HG03159 (cell line): ENCODE data around the gene PID1.

Experiments
- ATAC-seq: cut with Tn5 transposase; IDR thresholded peaks from one replicate; pipeline ENCODE4 v1.9.1; 2021; ENCODE audit warnings: mild to moderate bottlenecking, moderate library complexity; ENCODE audit not compliant: unreplicated experiment

PID1 gene, protein sequence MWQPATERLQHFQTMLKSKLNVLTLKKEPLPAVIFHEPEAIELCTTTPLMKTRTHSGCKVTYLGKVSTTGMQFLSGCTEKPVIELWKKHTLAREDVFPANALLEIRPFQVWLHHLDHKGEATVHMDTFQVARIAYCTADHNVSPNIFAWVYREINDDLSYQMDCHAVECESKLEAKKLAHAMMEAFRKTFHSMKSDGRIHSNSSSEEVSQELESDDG

DNA sequence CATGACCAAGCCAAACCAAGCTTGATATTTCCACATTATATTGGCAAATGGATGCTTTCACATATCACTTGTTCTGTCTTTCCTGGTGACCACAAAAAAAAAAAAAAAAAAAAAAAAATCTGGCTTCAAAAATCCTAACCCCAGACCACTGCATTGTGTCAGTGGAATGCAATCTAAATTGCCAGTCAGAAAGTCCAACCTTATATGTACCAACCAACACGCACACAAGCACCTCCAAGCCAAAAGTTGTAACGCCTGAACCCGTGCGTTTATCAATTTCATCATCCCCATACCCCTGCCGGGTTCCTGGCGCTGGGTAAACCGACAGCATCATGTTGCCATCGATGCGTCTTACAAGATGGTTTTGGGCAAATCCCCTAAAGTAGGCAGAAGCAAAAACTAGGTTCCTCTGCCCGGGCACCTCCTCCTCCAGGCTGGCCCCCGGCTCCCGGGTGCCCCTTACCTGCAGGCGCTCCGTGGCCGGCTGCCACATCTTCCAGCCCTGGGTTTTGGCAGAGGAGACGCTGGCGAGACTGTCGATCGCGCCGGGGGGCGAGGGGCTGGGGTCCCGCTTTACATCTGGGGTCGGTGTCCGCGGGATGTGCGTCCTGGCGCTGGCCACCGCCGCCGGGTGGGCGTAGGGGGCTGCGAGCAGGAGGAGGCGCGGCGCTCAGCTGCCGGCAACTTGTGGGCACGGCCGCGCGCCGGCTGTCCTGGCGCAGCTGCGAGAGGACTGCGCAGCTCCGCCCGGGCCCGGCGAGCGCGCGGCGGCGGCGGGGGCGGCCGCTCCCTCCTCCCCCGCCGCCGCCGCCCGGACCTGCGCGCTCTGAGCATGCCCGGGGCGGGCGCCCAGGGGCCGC is at the start of gene PID1:
Gene PID1, minus strand, starts transcription at position 737 of the 860 bp plus-strand sequence. Its CDS starts 244 bp downstream, at position 493.
- no peak for ATAC-seq

DNA sequence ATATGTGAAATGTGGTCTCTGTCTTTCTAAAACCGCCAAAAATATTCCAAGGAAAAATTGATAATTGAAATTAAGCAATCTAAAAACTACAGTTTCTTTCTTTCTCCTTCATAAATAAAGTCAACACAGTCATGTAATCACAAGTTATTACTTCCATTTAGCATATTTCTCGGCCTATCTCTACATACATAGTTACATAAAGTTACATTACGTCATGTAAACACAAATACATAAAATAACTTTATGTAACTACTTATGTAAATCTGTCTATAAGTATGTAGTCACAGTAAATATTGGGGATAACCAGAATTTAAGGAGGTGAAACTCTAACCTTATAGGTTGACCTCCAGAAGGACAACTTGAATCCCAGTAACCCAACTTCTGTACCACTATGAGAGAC is 48.5 kb upstream of the PID1 start:
- ATAC-seq = no peak

DNA sequence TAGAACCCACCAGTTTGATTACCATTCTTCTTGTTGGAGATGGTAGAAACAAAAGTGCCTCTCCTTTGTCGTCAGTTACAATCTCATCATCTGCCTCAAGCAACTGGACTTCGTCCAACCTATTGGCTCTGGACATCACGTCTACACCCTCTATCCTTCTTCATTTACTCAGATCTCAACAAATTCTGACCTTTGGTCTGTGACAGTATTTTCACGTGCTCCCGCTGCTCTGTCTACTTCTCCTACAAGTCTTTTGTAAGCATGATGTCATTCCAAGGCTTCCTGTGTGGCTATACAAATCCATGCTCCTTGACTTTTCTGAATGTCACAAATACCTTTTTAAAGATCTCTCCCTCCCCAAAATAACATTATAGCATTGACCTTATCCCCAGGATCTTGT is 43.0 kb upstream of the PID1 start:
- ATAC-seq = no peak

DNA sequence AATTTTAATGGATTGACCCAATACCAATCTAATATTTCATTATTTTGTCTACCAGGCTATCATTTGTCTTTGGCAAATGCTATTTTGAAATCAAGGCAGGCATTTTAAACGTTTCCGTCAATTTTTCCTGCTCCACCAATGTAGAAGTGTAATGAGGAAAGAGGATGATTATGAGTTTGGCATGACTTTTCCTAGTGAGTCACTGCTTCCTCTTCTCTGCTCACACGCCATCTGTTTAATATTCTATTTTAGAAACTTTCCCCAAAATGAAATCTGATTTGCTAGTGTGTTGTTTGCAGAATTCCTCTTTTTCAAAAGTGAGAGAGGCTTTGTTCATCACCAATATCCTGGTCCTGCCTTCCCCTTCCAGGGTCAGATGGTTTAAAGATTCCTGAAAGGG is 42.5 kb upstream of the PID1 start:
- ATAC-seq = no peak

DNA sequence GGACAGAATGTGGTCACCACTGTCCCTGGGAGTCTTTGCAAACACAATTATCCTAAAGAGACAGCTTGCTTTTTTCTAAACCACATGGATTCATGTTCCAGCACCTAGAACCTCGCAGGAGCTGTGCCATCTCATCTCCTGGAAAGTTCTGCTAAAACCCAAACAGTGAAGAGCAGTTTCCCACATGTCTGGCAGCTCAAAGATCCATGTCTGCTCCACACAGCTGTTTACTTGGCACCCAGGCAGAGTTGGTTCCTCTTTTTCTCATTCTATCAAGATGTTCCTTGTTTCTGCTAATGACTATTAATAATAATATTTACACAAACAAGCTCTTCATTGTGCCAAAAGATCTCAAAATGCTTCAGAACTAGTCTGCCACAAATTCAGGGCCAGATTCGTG is 30.1 kb upstream of the PID1 start:
- no peak for ATAC-seq

DNA sequence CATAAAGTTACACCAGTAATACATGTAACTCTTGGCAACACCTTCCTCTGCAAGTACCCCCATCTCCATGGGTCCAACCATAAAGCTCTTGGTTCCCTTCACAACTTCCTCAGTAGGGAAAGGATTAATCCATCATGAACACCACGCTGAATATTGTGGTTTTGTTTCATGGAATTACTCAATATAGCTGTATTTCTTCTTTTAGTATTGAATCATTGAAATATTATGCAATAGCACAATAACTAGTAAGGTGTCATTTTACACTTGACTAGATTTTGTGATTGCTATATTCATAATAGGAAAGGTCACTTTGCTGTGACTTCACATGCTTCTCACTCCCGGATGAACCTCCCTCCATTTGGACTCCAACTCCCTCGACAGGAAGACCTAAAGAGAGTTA is 29.7 kb upstream of the PID1 start:
- no peak for ATAC-seq

DNA sequence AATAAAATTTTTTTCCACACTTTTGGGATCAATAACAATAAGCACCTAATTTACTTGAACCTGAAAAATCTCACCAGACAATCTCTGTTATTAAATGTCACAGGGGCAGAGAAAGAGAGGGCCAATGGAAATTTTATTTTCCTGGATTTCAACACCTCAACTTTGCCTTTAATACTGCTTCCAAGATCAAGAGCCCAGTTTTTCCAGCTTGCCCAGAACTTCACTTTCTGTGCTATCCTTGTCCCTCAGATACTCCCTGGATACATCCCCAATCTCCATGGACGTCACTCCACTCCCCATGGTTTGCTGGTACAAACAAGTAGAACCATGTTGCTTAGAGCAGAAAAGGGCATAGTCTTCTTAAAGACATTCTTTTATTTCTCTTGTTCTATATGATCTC is 29.3 kb upstream of the PID1 start:
- no peak for ATAC-seq

DNA sequence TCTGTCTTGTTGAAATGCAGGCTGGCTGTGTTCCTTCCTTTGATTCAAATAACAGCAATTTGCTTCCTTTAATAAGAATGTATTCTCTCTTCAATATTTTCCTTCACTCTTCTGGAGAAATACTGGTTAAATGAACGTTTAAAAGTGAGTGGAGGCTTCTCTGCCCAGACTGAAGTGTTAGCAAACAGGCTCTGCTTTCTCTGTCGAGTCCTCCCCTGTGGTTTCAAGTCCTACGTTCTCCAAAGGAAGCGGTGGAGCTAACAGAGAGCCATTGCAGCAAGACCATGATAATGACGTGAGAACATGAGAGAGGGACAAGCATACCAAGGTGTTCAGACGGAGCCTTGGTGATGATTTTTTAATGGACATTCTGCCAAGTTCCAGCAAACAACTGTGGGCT is 26.2 kb upstream of the PID1 start:
- peak; percentile 56 for ATAC-seq

DNA sequence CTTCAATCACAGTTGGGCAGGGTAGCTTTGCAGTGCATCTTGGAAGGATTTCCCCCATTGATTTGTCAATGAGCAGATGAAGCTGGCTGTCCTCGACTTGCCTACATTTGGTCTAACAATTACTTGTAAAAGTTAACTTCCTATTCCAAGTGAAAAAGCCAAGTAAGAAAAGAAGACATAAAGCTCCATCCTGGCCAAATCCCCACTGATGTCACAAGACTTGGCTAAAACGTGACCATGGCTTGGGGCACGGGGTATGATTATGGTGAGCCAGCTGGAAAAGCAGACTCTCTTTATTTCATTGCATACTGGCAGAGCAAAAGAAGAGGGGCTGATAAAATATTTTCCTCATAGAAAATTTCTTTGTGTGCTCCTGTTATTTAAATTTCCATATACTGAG is 25.4 kb upstream of the PID1 start:
- no peak for ATAC-seq

DNA sequence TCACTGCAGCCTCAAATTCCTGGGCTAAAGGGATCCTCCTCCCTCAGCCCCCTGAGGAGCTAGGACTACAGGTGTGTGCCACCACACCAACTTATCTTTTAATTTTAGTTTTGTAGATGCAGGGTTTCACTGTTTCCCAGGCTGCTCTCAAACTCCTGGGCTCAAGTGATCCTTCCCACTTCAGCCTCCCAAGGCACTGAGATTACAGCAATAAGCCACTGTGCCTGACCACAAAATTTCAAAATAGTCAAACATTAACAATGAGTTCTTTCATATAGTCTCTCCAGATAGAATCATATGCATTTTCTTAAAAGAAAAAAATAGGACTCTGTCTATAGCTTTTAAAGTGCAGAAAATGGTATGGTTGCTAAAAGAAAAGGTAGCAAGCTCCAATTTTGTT is 24.9 kb upstream of the PID1 start:
- ATAC-seq = no peak

DNA sequence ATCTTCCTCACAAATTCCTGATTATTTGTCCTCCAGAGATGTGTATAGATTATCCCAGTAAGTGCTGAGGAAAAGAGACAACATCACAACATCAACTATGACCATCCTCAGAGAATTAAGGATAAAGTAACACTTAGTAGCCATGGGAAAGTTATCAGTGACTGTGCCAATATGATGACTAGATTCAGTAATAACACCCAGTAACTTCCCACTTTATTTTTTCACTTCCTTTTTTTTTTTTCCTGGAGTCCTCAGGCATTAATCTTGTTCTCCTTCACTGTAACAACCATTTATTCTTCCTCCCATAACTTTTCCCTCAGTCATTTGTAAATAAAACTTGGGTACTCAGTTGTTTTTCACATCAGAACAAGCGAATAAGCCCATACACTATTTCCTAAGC is 16.7 kb upstream of the PID1 start:
- ATAC-seq = no peak

DNA sequence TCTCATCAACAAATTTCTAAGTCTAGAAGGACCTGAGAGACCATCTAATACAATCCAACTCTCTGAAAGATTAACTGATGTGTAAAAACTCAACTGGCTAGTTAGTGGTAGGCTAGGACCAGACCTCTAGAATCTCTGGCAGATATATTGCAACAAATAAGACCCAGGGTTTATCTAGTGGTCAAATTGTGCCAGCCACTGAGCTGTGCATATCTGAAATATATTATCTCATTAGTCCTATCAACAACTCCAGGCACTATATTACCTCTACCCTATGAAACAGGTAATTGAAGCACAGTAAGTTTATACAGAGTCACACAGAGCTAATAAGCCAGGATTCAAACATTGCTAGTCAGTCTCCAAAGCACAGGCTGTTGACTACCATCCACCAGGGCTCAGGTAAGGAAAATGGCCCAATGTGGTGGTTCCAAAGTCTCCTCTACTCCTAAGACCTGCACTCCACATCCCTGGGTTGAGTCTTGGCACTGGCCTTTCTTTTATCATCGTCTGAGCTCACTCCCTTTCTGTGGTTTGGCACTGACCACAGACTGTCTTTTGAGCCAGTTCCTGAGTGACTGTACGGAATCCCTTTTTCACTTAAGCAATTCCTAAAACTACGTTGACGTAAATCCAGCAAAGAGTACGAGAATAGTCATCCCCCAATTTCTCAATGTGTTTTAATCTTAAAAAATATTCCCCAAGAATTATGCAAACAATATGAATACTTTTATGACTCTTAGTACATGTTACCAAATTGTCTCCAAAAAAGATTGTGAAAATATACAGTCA is 11.9 kb upstream of the PID1 start:
- no peak for ATAC-seq

DNA sequence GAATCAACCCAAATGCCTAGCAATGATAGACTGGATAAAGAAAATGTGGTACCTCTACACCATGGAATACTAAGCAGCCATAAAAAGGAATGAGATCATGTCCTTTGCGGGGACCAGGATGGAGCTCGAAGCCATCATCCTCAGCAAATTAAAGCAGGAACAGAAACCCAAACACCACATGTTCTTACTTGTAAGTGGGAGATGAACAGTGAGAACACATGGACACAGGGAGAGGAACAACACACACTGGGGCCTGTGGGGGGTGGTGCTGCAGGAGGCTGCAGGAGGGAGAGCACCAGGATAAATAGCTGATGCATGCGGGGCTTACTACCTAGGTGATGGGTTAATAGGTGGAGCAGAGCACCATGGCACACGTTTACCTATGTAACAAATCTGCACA is 8.4 kb upstream of the PID1 start:
- no peak for ATAC-seq

DNA sequence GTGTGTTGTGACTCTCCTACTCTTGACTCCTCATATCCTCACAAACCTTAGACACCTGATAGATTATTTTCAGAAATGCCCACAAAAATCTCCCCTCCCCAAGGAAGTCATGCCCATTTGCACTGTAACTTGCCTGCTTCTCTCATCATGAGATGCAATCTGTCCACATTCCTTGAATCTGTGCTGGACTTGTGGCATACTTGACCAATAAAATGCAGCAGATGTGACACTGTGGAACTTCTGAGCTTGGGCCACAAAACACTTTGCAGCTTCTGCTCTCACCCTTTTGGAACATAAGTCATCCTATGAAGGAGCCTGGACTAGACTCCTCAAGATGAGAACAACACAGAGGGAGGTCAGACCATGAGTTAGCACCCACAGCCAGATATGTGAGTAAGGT is 4.4 kb upstream of the PID1 start:
- no peak for ATAC-seq

DNA sequence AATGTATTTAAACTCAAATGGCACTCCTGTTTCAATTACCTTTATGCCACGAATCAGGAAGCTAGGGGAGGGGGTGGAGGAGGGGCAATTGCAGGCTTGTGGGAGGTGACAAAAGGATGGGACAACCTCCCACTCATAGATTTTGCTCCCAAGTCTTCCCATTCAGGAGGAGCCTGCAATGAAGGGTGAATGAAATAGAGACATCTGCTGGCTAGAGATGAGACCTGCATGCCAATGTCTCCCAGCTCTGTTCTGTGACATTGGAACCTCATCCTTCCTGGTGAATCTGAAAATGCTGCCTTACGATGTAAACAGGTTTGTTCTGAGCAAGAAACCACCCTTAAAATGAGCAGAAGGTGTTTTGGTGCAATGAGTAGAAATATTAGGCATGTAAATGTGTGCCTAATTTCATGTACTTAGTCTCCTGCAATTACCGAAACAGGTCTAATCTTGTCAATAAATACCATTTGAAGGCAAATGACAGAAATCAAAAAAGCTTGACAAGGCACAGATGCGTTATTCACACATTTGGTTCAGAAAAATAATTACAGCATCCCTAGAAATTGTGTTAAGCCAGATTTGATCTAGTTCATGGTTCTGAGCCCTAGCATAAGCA is 2.7 kb upstream of the PID1 start:
- ATAC-seq = peak; percentile 69

DNA sequence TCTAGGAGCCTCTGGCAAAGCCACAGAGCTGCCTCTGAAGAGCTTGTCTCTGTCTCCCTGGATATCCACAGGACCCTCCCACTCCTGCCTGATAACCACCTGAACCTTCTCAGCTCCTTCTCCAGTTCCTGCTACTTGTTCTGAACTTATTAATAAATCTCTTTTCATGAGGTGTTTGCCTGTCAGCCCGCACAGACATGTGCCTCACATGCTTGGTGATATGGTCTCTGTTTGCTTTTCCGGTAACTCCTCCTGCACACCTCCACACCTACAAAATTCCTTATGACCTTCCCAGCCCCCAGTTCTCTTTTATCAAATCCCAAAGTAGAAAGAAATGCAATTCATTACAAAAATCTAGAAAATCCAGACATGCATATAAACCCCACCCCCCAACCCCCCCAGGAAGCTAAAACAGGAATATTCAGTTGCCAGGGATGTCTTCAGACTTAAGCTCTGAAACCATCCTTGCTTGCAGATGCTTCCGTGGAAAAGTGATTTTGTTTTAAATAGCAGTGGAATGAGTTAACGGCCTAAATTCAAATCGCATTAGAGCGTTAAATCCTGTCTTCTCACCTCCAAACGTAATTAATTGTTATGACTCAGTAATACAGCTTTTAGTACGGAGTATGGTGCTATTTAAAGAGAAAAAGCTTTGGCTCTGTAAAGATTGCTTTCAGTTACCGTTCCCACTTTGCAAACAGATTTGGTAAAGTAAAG is 2.1 kb upstream of the PID1 start:
- ATAC-seq = no peak

DNA sequence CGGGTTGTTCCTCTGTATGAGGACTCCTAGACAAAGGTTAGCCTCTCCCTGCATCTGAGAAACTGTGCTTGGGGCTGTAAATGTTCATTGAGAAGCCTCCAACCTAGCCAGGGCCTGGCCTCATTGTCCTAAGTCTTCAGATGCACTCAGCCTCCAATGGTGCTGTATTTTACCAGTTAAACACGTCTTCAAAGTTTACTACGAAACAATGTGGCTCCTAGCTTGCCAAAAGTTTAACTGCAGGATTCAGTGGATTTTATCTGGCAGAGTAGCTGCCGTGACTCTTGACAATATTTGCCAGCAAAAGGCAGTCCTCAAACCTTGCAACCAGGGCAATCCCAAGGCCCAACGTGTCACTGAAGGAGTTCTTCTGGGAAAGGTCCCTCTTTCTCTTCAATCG is 1.1 kb downstream of the PID1 start:
- ATAC-seq = no peak

DNA sequence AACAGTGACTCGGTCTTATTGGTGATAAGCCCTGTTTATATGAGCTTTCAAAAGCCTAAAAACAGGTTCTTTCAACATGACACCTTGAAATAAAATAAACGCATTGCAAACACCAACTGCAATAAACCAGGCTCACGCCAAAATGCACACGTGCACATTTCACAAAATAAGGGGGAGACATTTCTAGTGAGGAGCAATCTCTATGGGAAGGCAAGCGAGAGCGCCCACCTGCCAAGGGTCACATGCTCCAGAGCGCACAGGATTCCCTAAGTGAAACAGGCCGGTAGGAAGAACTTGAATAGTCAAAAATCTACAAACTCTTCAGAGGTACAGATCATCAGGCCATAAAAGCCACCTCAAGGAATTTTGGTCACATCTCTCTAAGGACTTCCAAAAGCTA is 1.9 kb downstream of the PID1 start:
- no peak for ATAC-seq

DNA sequence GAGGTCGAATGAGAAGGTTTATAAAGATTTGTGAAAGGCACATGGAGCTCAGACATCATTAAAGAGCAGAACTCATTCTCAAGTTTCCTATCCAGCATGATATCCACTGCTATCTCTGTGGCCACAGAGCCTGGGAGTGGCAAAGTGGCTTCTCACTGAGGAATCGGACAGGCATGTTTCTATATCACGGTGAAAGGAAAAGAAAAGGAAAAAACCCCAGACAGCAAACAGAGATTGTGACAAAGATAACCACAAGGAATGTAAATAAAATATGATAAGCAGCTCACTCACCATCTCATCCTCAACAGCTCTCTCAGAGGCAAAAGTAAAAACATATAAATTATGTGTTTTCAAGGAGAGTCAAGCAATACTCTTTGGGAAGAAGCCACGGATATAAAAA is 2.5 kb downstream of the PID1 start:
- ATAC-seq = no peak

DNA sequence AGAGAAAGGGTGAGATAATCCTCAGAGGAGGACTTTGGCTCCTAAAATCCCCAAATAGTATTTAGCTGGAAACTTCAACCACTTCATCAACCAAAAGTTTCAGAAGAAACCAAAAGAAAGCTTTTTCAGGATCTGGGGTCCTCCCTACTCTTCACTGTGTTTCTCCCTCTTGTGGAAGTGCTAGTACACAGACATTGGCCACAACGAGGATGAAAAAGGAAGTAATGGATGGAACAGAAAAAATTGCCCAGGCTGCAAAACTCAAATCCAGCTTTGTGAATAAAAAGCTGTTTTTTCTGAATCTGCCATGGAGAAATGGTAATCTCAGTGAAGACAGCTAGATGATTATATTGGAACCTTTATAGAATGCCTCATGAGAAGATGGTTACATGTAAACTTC is 4.0 kb downstream of the PID1 start:
- no peak for ATAC-seq

DNA sequence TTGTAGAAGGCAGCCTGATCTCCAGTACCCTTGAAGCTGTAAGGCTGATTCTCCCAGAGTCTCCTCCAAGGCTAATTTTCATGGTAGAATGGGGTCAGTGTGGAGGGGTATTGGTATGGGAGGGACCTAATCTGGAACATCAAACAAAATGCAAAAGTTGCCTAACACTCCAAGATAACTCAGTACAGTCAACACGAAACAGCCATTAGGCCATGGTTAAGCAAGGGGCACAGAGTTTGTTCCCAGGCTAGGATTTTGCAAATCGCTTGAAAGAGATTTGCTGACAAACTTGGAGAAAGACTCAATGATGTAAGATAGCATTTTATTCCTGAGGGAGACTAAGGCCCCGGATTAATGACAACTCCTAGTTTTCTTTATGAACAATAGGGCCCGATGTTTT is 5.4 kb downstream of the PID1 start:
- no peak for ATAC-seq
